HG03280 (cell line): Measurements from ENCODE around the gene PPP3CA.
A peak's percentile ranks its signal among the peaks of the same experiment; 100 is the strongest.

Experiments
- ATAC-seq: cut with Tn5 transposase; IDR thresholded peaks from one replicate; pipeline ENCODE4 v1.9.1; 2021; ENCODE audit warnings: mild to moderate bottlenecking, moderate library complexity; ENCODE audit not compliant: unreplicated experiment

Gene PPP3CA

GRCh38 chr4:101218894-101219293, 128.4 kb downstream of the PPP3CA start:
- ATAC-seq = no peak

GRCh38 chr4:101218346-101218745, 129.0 kb downstream of the PPP3CA start:
- no peak for ATAC-seq

- ATAC-seq = no peak
These were observed 129.8 kb downstream of the PPP3CA start for GRCh38 chr4:101217353-101218031.

GRCh38 chr4:101211146-101211553, 136.2 kb downstream of the PPP3CA start:
- ATAC-seq = no peak

GRCh38 chr4:101210331-101210730, 137.0 kb downstream of the PPP3CA start:
- ATAC-seq = no peak

- ATAC-seq = no peak
These were observed 139.2 kb downstream of the PPP3CA start for GRCh38 chr4:101208171-101208570.

GRCh38 chr4:101205916-101206315, 141.4 kb downstream of the PPP3CA start:
- peak; percentile 68 for ATAC-seq

- no peak for ATAC-seq
These were observed 145.9 kb downstream of the PPP3CA start for GRCh38 chr4:101201421-101201820.

- no peak for ATAC-seq
These were observed 146.8 kb downstream of the PPP3CA start for GRCh38 chr4:101200561-101200960.

GRCh38 chr4:101199507-101200285, 147.6 kb downstream of the PPP3CA start:
- ATAC-seq = no peak

- ATAC-seq = no peak
These were observed 148.5 kb downstream of the PPP3CA start for GRCh38 chr4:101198682-101199339.

GRCh38 chr4:101197350-101197749, 150.0 kb downstream of the PPP3CA start:
- ATAC-seq = no peak

GRCh38 chr4:101192244-101192643, 155.1 kb downstream of the PPP3CA start:
- ATAC-seq = no peak

GRCh38 chr4:101191302-101192098, 155.8 kb downstream of the PPP3CA start:
- no peak for ATAC-seq

GRCh38 chr4:101190751-101191150, 156.6 kb downstream of the PPP3CA start:
- ATAC-seq = no peak

GRCh38 chr4:101188906-101189305, 158.4 kb downstream of the PPP3CA start:
- no peak for ATAC-seq

- ATAC-seq = no peak
These were observed 159.5 kb downstream of the PPP3CA start for GRCh38 chr4:101187841-101188240.

- ATAC-seq = no peak
These were observed 160.7 kb downstream of the PPP3CA start for GRCh38 chr4:101186567-101187184.

GRCh38 chr4:101184668-101185067, 162.7 kb downstream of the PPP3CA start:
- no peak for ATAC-seq

GRCh38 chr4:101183666-101184373, 163.5 kb downstream of the PPP3CA start:
- no peak for ATAC-seq
